Fibroblast of pulmonary artery (primary cell): ENCODE measurements around the gene PRSS27.

ENCODE experiments used
- DNase-seq: peaks from one replicate; pipeline ENCODE4 v3.0.0-alpha.2; 2010; ENCODE audit warnings: low read depth
- H3K4me3 ChIP-seq: replicated peaks from 2 replicates; pipeline ENCODE4 v1.5.1; 2011; ENCODE audit warnings: low read depth, mild to moderate bottlenecking, control low read depth, low read length, moderate library complexity
- TF ChIP-seq, protein P1 (sequence below): IDR thresholded peaks from 2 replicates; pipeline ENCODE4 v1.5.1; 2011; ENCODE audit warnings: mild to moderate bottlenecking, control low read depth, low read length, inconsistent platforms; ENCODE audit errors: missing control alignments

Gene PRSS27

DNA sequence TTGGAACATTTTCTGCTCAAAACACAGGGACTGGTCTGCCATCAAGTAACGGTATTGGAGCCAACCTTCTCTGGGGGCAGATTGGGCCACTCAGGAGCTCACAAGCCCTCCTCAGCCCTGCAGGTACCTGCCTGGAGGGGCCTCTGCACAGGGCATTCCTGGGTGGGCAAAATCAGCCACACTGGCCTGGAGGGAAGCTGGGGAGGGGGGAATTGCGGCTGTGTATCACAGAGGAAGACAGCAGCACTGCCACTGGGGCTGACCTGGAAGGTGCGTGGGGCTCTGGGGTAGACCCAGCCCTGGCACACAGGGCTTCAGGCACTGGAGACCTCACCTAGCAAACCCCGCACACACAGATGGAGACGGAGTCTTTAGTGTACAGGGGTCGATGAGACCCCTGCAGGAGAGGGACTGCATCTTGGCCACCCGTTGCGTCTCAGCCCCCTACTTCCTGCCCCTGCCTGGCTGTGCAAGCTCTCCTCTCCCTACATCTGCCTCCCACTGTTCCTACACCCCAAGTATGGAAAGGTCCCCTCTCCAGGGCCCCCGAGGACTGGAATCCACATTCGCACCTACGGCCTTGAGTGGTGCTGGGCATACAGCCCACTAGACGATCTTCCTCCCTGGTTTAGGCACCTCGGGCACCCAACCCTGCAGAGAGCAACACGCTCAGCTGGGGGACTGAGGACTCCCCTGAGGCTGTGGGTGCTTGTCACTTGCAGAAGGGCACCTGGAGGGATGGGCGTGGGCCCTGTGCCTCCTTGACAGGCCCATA, 25.3 kb upstream of the PRSS27 start:
- no peak overlapping the region for H3K4me3 ChIP-seq
- TF ChIP-seq, protein P1, sequence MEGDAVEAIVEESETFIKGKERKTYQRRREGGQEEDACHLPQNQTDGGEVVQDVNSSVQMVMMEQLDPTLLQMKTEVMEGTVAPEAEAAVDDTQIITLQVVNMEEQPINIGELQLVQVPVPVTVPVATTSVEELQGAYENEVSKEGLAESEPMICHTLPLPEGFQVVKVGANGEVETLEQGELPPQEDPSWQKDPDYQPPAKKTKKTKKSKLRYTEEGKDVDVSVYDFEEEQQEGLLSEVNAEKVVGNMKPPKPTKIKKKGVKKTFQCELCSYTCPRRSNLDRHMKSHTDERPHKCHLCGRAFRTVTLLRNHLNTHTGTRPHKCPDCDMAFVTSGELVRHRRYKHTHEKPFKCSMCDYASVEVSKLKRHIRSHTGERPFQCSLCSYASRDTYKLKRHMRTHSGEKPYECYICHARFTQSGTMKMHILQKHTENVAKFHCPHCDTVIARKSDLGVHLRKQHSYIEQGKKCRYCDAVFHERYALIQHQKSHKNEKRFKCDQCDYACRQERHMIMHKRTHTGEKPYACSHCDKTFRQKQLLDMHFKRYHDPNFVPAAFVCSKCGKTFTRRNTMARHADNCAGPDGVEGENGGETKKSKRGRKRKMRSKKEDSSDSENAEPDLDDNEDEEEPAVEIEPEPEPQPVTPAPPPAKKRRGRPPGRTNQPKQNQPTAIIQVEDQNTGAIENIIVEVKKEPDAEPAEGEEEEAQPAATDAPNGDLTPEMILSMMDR: no peak
- DNase-seq: no peak

DNA sequence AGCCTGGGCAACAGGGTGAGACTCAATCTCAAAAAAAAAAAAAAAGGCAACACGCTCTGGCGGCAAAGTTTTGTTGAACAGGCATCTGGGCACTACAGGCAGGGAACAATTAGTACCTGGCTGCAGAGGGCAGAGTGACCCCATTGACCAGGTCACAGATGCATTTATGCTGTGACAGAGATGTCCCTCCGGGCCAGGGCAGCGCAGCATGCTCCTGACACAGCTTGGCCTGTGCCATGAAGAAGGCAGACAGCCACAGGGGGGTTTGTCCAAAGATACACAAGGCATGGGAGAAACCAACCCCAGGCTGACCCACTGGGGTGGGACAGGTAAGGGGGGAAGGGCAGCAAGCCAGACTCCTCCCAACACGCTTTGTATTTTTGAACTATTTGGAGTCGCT, 24.7 kb upstream of the PRSS27 start:
- TF ChIP-seq, protein P1: no peak
- DNase-seq: no peak
- H3K4me3 ChIP-seq: no peak overlapping the region

DNA sequence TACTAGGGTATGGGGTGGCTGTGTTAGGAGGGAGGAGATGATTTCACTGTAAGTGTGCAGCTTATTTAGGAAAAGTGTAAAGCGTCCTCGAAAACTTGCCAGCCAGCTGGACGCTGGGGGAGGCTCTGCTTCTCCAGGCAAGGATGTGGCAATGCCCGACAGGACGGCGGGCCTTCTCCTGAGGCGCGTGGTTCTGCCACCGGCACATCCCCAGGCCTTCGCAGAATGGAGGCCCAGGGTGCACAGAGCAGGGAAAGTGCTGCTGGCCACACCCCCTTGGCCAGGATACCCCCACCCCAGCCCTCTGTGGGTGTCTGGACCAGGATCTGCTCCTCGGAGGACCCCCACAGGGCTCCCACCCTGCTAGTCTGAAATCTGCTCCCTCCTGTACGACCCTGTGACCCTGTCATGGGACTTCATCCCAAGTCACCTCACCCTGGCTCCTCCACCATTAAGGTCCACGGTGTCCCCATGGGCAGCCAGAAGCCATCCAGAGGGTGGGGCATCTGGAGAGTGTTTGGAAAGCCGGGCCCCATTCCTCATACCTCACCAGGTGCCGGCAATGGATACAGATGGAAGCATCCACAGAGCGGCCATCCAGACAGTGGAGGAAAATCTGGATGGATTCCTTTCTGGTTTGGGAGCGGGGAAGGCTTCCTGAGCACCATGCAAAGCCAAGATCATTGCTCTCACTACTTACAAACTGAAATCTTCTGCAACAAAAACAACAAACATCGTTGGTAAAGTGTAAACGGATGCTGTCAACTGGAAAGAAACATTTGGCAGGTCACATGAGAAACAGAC, 23.2 kb upstream of the PRSS27 start:
- H3K4me3 ChIP-seq: no peak overlapping the region
- TF ChIP-seq, protein P1: no peak
- no peak for DNase-seq

DNA sequence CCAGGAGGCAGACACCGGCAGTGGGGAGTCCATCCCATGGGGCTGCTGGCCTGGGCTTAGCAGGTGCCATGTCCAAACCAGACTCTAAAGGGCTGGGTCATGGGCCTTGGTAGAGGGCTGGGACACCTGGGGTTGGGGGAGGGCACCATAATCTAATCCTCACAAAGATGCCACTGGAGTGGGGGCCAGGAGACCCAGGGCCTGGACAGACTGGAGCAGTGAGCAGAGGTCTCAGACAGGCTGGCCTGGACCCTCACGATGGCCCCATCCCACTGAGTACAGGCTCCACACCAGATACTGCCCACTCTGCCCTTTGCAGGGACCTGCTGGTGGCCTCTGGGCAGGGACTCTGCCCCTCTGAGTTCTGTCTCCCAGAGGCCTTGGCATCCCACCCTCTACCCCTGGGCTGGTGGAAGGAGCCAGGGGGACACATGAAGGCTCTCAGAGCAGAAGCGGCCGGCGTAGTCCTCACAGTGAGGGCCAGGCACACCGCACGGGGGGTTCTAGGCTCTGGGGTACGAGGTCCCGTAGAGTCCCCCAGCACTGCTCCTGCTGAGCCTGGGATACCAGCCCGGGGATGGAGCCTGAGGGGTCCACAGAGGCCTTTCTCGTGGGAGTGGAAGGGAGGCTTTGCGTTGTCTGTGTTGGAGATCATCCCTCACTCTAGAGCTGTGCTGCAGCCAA, 22.4 kb upstream of the PRSS27 start:
- no peak for DNase-seq
- no peak overlapping the region for H3K4me3 ChIP-seq
- TF ChIP-seq, protein P1: no peak

DNA sequence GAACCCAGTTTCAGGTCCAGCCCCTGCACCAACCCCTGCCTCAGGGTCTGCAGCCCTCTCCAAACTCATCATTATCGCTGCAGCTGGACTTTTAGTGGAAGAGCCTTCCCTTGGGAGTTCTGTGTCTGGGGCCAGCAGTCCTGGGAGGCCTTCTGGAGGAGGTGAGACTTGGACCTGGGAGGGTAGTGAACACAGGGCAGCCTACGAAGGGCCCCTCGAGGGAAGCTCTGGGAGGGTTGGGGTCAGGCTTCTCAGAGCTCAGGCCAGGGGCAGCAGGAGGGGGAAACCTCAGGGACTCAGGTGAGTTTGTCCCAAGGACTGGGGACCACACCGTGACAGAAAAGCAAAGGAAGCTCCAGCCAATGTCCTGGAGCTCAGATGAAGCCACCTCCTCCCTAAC, 21.1 kb upstream of the PRSS27 start:
- TF ChIP-seq, protein P1: no peak
- no peak for DNase-seq
- H3K4me3 ChIP-seq: no peak overlapping the region

DNA sequence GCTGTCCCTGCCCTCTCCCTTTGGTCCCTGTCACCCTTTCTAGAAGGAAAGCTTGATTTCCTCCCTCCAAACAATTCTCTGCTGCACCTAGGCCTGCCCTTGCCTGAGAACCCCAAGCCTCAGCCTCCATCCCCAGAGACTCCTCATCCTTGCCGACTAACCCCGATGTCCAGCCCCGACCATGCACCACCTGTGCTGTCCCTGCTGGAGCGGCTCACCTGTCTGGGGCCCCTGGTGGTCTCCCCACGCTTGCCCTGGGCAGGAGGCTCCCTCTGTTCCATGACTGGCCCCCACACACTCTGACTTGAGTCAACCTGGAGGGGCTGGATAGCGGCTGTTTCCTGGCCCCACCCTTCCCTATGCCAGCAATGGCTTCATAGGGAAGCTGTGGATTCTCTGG, 20.5 kb upstream of the PRSS27 start:
- H3K4me3 ChIP-seq: no peak overlapping the region
- no peak for DNase-seq
- TF ChIP-seq, protein P1: no peak
